ENCODE measurements around the gene CDK5RAP3.

CDK5RAP3 gene

DNA sequence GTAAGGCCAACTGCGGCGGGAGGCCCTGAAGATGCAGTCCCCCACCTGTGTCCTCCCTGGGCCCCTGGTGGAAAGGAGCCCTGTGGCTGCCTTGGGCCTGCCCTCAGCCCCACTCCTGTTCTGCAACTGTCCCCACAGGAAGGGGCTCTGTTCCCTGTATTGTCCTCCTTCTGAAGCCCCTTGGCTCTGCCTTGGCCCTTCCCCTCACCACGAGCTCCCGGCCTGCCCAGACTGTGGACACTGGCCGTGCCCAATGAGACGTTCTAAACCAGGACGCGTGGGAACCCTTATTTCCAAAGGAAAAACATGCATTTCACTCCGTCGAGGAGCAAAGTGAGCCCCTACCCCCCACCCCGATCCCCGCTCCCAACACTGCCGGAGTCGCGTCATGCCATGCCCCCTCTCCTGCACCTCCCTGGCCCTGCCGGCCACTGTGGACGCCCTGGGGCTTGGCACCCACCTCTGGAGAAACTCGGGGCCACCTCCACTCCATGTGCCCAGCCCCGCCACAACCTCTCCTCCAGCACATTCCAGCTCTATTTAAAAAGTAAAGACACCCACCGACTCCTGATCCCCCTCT lies 43.0 kb upstream of the CDK5RAP3 start:
- Histone ChIP-seq H3K27me3 (ENCODE audit: insufficient read depth, low read length, poor library complexity) (no peaks in the 10 kb centered on the region), H3K9ac (ENCODE audit: low read depth, low read length) (no peak overlapping the region), H3K79me2 (ENCODE audit: insufficient read depth, low read length) (no peaks in the 10 kb centered on the region), H4K20me1 (ENCODE audit: insufficient read depth, low read length) (no peaks in the 10 kb centered on the region), H3K9me3 (ENCODE audit: insufficient read depth, low read length, severe bottlenecking) (no peaks in the 10 kb centered on the region), H3K27ac (ENCODE audit: low read length) (no peak overlapping the region), H2AFZ (ENCODE audit: low read depth, low read length) (no peak overlapping the region), H3K4me3 (ENCODE audit: low read depth in 1 of 2, low read length in 2 of 2) (no peak overlapping the region), H3K4me1 (ENCODE audit: insufficient read depth, low read length) (no peaks in the 10 kb centered on the region), H3K36me3 (ENCODE audit: insufficient read depth, low read length) (peaks cover 60% of the 10 kb centered on the region), H3K4me2 (ENCODE audit: insufficient read depth, low read length) (no peak overlapping the region)
- DNase-seq (no peak), ATAC-seq (ENCODE audit: insufficient read depth, low read depth) (no peak)
- no peak for TF ChIP-seq EZH2 (IDR thresholded peaks at IDR 0.05; ENCODE audit: borderline replicate concordance, low read depth, low read length, severe bottlenecking)
- no peak for TF ChIP-seq CTCF (IDR thresholded peaks at IDR 0.05; ENCODE audit: borderline replicate concordance, extremely low read depth, low read length, poor library complexity, severe bottlenecking)

DNA sequence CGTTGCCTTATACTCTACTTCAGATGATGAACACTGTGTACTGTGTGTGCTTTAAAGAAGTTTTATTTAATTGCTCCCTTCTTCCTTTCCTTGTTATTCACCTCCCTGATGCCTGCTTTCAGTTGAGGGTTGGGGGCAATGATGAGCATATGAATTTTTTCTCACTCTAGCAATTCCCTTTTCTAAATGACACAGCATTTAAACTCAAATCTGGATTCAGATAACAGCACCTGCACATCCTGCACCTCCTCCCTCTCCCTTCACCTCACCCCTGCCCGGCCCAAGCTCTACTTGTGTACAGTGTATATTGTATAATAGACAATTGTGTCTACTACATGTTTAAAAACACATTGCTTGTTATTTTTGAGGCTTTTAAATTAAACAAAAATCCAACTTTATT lies 42.5 kb upstream of the CDK5RAP3 start:
- H2AFZ ChIP-seq (ENCODE audit: low read depth, low read length), result no peak overlapping the region
- ATAC-seq (ENCODE audit: insufficient read depth, low read depth) (no peak), DNase-seq (no peak)
- no peaks in the 10 kb centered on the region for H3K27me3 ChIP-seq (ENCODE audit: insufficient read depth, low read length, poor library complexity)
- no peak for TF ChIP-seq CTCF (IDR thresholded peaks at IDR 0.05; ENCODE audit: borderline replicate concordance, extremely low read depth, low read length, poor library complexity, severe bottlenecking)
- TF ChIP-seq EZH2 (IDR thresholded peaks at IDR 0.05; ENCODE audit: borderline replicate concordance, low read depth, low read length, severe bottlenecking), result no peak
- no peak overlapping the region for H3K9ac ChIP-seq (ENCODE audit: low read depth, low read length)
- H3K27ac ChIP-seq (ENCODE audit: low read length), result no peak overlapping the region
- no peaks in the 10 kb centered on the region for H3K4me1 ChIP-seq (ENCODE audit: insufficient read depth, low read length)
- no peak overlapping the region for H3K4me3 ChIP-seq (ENCODE audit: low read depth in 1 of 2, low read length in 2 of 2)
- no peak overlapping the region for H3K4me2 ChIP-seq (ENCODE audit: insufficient read depth, low read length)
- H3K9me3 ChIP-seq (ENCODE audit: insufficient read depth, low read length, severe bottlenecking), result no peaks in the 10 kb centered on the region
- H4K20me1 ChIP-seq (ENCODE audit: insufficient read depth, low read length), result no peaks in the 10 kb centered on the region
- no peaks in the 10 kb centered on the region for H3K79me2 ChIP-seq (ENCODE audit: insufficient read depth, low read length)
- peaks cover 55% of the 10 kb centered on the region for H3K36me3 ChIP-seq (ENCODE audit: insufficient read depth, low read length)

DNA sequence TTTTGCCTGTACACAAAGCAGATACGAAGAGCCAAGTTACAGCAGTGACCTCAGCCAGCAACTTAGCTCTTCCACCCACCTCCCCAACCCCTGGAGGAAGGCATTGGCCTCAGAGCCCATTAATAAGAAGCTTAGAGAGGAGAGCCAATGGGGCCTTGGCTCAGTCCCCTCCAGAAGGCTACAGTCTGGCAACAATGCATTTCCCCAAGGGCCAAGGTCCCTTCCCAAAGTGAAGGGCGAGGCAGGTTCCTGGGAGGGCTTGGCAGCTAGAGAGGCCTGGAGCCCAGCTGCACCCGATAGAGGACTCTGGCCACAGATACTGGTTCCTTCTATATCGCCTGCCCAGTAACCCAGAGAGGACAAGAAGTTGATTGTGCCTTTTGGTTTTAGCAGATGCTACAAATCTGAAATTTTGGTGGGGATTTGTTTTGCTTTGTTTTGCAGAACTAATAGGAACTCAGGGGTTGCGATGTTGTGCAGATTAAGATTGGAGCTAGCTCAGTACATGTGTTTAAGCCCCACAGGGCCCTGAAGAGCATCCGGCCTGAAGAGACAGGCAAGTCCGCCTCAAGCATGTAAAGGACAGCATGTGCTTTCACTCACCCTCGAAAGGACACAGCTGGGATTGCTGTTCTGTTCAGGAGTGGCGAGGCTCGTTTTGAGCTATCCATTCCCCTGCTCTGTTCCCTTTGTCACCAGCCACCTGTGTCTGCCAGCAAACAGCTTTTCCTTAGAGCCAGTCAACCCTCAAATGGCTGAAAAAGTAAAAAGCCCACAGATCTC lies 41.5 kb upstream of the CDK5RAP3 start:
- peaks cover 47% of the 10 kb centered on the region for H3K36me3 ChIP-seq (ENCODE audit: insufficient read depth, low read length)
- no peaks in the 10 kb centered on the region for H3K79me2 ChIP-seq (ENCODE audit: insufficient read depth, low read length)
- ATAC-seq (ENCODE audit: insufficient read depth, low read depth) (no peak), DNase-seq (no peak)
- H3K9me3 ChIP-seq (ENCODE audit: insufficient read depth, low read length, severe bottlenecking), result no peaks in the 10 kb centered on the region
- H3K4me3 ChIP-seq (ENCODE audit: low read depth in 1 of 2, low read length in 2 of 2), result no peak overlapping the region
- H3K4me2 ChIP-seq (ENCODE audit: insufficient read depth, low read length), result no peak overlapping the region
- H3K9ac ChIP-seq (ENCODE audit: low read depth, low read length), result no peak overlapping the region
- H3K4me1 ChIP-seq (ENCODE audit: insufficient read depth, low read length), result no peaks in the 10 kb centered on the region
- H2AFZ ChIP-seq (ENCODE audit: low read depth, low read length), result no peak overlapping the region
- no peaks in the 10 kb centered on the region for H4K20me1 ChIP-seq (ENCODE audit: insufficient read depth, low read length)
- H3K27ac ChIP-seq (ENCODE audit: low read length), result no peak overlapping the region
- TF ChIP-seq EZH2 (IDR thresholded peaks at IDR 0.05; ENCODE audit: borderline replicate concordance, low read depth, low read length, severe bottlenecking), result no peak
- TF ChIP-seq CTCF (IDR thresholded peaks at IDR 0.05; ENCODE audit: borderline replicate concordance, extremely low read depth, low read length, poor library complexity, severe bottlenecking), result no peak
- H3K27me3 ChIP-seq (ENCODE audit: insufficient read depth, low read length, poor library complexity), result no peaks in the 10 kb centered on the region

Measured in DND-41 (cell line).